Prostate gland (tissue), 2 donors: Measurements from ENCODE around the gene ST14. TPM values are rescaled to one million over a fixed set of nuclear protein-coding genes. Genes with fewer than 3 reads are reported as not detected.

Experiments used
- DNase-seq: peaks from one replicate; pipeline ENCODE4 v3.0.0-alpha.2; 2019; ENCODE audit warnings: low spot score
- H3K27ac ChIP-seq, 2 donors: fragments of 200-600 bp; sonication (generic); 2 replicates each; pipeline ENCODE4 v1.5.1; 2017 to 2019
- H3K27me3 ChIP-seq: fragments of 200-600 bp; sonication (generic); replicated peaks from 2 replicates; pipeline ENCODE4 v1.5.1; 2019; ENCODE audit not compliant: insufficient read depth
- H3K36me3 ChIP-seq, 2 donors: fragments of 200-600 bp; sonication (generic); 1 replicate in 1 of 2; 2 replicates in 1 of 2; pipeline versions ENCODE4 v1.5.1 to v1.8.1; 2017 to 2019
- H3K4me1 ChIP-seq: fragments of 200-600 bp; sonication (generic); replicated peaks from 2 replicates; pipeline ENCODE4 v1.5.1; 2019
- H3K4me3 ChIP-seq, 2 donors: fragments of 200-600 bp; sonication (generic); 2 replicates each; pipeline ENCODE4 v1.5.1; 2017 to 2019
- H3K9me3 ChIP-seq: fragments of 200-600 bp; sonication (generic); 2 replicates; pipeline ENCODE4 v1.5.1; 2017
- POLR2A ChIP-seq: fragments of 450-650 bp; IDR thresholded peaks from one replicate; pipeline ENCODE4 v1.6.1; 2016; ENCODE audit warnings: antibody characterized with exemption, mild to moderate bottlenecking
- POLR2AphosphoS5 ChIP-seq: sonication (generic); formaldehyde crosslinking; IDR thresholded peaks from one replicate; pipeline ENCODE4 v1.6.1; 2017; ENCODE audit warnings: antibody characterized with exemption
- WGBS: methylation state at CpG from one replicate; pipeline ENCODE4 v1.1.5; 2018; 5-methylcytosine and 5-hydroxymethylcytosine counted together
- intact Hi-C: fragments of 100-400 bp; cut with DNase I; formaldehyde crosslinking; loops from one replicate; pipeline ENCODE4 v1.14.2; 2022
- total RNA-seq, 2 donors: library from RNA; depleted of rRNA; stranded (reverse); fragments of >200 nt; gene quantifications; one replicate each; pipeline ENCODE4 v1.1.0, GENCODE V29; 2016
- TF ChIP-seq, protein P1 (sequence below), 4 experiments: fragments of 200-600 bp in 2 of 4; fragments of 450-650 bp in 2 of 4; sonication (generic) in 2 of 4; IDR thresholded peaks; 1 replicate in 3 of 4; 2 replicates in 1 of 4; pipeline ENCODE4 v1.5.1; 2016 to 2019; ENCODE audit warnings: antibody characterized with exemption in 4 of 4, mild to moderate bottlenecking in 2 of 4, moderate library complexity in 2 of 4

The ST14 gene
- total RNA-seq, 2 donors from 2014 or later = 39.8 to 114 TPM

DNA sequence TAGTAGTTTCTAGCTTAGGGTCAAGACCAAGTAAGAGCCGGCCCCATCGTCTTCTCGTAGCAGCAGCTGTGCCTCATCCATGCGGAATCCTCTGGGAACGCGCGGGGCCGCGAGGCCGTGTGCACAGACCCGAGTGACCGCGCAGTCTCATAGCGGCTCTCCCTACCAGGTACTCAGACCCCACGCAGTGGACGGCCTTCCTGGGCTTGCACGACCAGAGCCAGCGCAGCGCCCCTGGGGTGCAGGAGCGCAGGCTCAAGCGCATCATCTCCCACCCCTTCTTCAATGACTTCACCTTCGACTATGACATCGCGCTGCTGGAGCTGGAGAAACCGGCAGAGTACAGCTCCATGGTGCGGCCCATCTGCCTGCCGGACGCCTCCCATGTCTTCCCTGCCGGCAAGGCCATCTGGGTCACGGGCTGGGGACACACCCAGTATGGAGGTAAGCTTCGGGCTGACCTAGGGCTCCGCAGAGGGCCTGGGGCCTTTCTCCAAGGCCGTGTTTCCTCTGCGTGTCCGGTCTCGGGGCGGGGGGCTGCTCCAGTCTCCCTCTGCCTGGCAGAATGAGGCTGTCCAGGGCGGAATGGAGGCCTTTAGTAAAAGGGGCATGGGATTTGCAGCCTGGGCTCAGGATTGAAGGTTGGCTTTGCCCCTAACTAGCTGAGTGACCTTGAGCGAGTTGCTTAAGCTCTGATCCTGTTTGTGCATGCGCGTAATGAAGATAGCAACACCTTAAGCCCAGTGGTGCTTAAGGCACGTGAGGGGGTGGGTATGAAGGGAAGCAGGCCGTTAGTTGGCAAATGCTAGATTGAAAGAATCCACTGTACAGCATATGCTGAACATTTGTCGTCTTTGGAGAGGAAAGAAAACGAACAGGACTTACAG is 48.9 kb downstream of the ST14 start:
- TF ChIP-seq POLR2AphosphoS5 (no peak), POLR2A (no peak)
- TF ChIP-seq, protein P1, sequence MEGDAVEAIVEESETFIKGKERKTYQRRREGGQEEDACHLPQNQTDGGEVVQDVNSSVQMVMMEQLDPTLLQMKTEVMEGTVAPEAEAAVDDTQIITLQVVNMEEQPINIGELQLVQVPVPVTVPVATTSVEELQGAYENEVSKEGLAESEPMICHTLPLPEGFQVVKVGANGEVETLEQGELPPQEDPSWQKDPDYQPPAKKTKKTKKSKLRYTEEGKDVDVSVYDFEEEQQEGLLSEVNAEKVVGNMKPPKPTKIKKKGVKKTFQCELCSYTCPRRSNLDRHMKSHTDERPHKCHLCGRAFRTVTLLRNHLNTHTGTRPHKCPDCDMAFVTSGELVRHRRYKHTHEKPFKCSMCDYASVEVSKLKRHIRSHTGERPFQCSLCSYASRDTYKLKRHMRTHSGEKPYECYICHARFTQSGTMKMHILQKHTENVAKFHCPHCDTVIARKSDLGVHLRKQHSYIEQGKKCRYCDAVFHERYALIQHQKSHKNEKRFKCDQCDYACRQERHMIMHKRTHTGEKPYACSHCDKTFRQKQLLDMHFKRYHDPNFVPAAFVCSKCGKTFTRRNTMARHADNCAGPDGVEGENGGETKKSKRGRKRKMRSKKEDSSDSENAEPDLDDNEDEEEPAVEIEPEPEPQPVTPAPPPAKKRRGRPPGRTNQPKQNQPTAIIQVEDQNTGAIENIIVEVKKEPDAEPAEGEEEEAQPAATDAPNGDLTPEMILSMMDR (IDR thresholded peaks at IDR 0.05) = no peak
- DNase-seq = no peak
- H3K4me3 ChIP-seq = no peak overlapping the region
- no peaks in the 10 kb centered on the region for H3K27me3 ChIP-seq
- H3K36me3 ChIP-seq = no peaks in the 10 kb centered on the region
- 91% methylated on average over 40 of the region's 45 CpGs for WGBS
- H3K4me1 ChIP-seq = no peaks in the 10 kb centered on the region
- H3K27ac ChIP-seq = no peak overlapping the region
- H3K9me3 ChIP-seq = no peaks in the 10 kb centered on the region
- intact Hi-C loops = no loop called here

DNA sequence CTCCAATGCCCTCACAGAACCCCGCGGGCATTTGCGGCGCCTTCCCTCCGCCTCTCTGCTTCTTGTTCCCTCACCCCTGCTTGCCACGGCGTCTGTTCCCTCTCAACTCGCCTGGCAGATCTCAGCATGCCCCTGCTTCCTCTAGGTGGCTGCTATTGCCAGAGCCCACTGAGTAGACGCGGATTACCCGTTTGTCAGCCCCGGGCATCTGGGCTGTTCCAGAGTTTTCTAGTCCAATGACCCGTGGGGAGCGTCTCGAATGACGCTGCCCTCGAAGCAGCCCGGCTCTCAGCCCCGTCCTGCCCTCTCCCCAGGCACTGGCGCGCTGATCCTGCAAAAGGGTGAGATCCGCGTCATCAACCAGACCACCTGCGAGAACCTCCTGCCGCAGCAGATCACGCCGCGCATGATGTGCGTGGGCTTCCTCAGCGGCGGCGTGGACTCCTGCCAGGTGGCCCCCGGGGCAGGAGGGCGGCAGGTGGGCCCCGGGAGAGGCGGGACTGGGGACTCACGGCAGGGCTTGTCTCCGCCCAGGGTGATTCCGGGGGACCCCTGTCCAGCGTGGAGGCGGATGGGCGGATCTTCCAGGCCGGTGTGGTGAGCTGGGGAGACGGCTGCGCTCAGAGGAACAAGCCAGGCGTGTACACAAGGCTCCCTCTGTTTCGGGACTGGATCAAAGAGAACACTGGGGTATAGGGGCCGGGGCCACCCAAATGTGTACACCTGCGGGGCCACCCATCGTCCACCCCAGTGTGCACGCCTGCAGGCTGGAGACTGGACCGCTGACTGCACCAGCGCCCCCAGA is 49.7 kb downstream of the ST14 start:
- WGBS = 84% methylated on average over 53 of the region's 53 CpGs
- Histone ChIP-seq H3K4me1 (no peaks in the 10 kb centered on the region), H3K36me3 (no peaks in the 10 kb centered on the region), H3K27me3 (no peaks in the 10 kb centered on the region), H3K27ac (no peak overlapping the region), H3K4me3 (no peak overlapping the region), H3K9me3 (no peaks in the 10 kb centered on the region)
- TF ChIP-seq POLR2A (no peak), POLR2AphosphoS5 (no peak)
- TF ChIP-seq, protein P1 (IDR thresholded peaks at IDR 0.05) = no peak
- intact Hi-C loops = no loop called here
- peak; percentile 36 for DNase-seq

DNA sequence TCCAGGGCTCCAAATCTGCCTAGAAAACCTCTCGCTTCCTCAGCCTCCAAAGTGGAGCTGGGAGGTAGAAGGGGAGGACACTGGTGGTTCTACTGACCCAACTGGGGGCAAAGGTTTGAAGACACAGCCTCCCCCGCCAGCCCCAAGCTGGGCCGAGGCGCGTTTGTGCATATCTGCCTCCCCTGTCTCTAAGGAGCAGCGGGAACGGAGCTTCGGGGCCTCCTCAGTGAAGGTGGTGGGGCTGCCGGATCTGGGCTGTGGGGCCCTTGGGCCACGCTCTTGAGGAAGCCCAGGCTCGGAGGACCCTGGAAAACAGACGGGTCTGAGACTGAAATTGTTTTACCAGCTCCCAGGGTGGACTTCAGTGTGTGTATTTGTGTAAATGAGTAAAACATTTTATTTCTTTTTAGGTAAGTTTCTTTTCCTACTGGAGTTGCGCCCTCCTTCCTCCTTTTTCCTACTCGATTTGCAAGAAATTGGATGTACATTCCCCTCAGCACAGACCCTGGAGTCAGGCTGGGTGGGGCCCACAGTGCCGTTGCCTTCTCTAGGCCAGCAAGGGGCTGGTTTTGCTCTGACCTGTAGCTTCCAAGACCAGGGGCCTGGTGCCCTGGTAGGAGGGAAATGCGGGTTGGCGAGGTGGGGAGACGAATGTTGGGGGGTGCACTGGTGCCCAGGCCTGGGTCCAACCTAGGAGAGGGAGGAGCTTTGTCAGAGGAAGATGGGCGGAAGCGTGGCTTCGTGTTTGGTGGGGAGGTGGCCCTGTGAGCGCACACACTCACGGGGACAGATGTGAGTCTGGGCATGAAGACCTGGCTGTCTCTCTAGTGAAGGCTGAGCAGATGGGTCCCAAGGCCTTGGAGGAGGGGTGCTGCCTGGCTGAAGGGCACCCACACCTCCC is 50.6 kb downstream of the ST14 start:
- intact Hi-C loops = loop anchor here (5.0 to 10.0 kb wide), 2 partner anchors 102 to 685 kb away; partner anchors contain the start of gene ZBTB44
- WGBS = 89% methylated on average over 23 of the region's 23 CpGs
- H3K27me3 ChIP-seq = no peaks in the 10 kb centered on the region
- H3K9me3 ChIP-seq = no peaks in the 10 kb centered on the region
- H3K4me3 ChIP-seq = no peak overlapping the region
- H3K4me1 ChIP-seq = no peaks in the 10 kb centered on the region
- no peaks in the 10 kb centered on the region for H3K36me3 ChIP-seq
- TF ChIP-seq POLR2A = no peak
- no peak for TF ChIP-seq POLR2AphosphoS5
- TF ChIP-seq, protein P1 (IDR thresholded peaks at IDR 0.05) = no peak
- no peak for DNase-seq
- no peak overlapping the region for H3K27ac ChIP-seq

DNA sequence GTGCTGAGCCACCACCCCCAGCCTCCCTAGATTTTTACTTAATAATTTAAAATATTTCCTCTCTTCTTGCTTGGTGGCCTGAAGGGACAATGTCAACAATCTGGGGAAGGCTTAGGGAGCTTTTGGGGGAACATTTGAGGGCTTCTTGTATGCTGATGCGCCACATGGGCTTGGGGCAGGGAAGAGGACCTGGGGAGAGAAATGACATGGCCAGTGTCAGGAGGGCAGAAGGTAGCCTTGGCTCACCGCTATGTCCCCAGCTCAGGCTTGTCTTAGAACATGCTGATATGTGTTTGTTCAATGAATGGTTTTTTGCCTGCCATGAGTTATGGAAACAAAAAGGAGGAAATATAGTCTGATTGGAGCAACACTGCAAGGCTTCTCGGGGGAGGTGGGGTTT is 51.6 kb downstream of the ST14 start:
- TF ChIP-seq POLR2AphosphoS5 (no peak), POLR2A (no peak)
- TF ChIP-seq, protein P1 (IDR thresholded peaks at IDR 0.05) = no peak
- H3K4me3 ChIP-seq = no peak overlapping the region
- no peaks in the 10 kb centered on the region for H3K27me3 ChIP-seq
- H3K4me1 ChIP-seq = no peaks in the 10 kb centered on the region
- H3K36me3 ChIP-seq = no peaks in the 10 kb centered on the region
- H3K9me3 ChIP-seq = no peaks in the 10 kb centered on the region
- intact Hi-C loops = loop anchor here (5.0 to 10.0 kb wide), 2 partner anchors 101 to 684 kb away; partner anchors contain the start of gene ZBTB44
- H3K27ac ChIP-seq = no peak overlapping the region
- DNase-seq = no peak
- 89% methylated on average over 3 of the region's 3 CpGs for WGBS
